Measurements from ENCODE around the gene ANKRD23.

DNA sequence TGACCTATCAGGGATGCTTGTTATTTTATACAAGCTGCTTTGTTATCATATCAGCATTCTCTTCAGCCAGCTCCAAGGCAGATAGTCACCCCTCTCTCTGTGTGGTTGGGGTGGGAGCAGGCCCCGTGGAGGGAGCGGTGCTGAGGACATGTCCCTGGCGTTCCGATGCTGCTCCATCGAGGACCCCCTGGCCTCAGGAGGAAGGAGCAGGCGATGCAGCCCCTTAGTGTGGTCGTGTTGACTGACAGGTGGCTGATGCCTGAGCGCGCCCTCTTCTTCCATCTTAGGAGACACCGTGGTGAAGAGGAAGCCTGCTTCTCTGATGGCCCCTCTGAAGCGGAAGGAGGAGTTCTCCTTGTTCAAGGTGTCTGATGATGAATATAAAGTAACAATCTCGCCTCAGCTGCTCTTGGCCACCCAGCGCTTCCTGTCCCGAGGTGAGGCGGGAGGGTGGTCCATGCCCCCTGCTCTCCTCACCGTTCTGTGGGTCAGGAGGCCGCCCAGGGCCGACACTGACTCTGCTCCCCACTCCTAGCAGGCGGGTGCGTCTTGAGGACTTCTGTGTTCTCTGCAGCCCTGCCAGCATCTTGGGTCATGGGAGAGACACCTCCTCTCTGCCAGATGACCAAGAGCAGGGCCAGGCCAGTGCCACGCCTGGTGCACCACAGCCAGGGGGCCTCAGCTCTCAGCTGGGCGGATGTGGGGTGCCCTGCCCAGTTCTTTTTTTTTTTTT lies 17.1 kb downstream of the ANKRD23 start:
- TF ChIP-seq, protein P1, sequence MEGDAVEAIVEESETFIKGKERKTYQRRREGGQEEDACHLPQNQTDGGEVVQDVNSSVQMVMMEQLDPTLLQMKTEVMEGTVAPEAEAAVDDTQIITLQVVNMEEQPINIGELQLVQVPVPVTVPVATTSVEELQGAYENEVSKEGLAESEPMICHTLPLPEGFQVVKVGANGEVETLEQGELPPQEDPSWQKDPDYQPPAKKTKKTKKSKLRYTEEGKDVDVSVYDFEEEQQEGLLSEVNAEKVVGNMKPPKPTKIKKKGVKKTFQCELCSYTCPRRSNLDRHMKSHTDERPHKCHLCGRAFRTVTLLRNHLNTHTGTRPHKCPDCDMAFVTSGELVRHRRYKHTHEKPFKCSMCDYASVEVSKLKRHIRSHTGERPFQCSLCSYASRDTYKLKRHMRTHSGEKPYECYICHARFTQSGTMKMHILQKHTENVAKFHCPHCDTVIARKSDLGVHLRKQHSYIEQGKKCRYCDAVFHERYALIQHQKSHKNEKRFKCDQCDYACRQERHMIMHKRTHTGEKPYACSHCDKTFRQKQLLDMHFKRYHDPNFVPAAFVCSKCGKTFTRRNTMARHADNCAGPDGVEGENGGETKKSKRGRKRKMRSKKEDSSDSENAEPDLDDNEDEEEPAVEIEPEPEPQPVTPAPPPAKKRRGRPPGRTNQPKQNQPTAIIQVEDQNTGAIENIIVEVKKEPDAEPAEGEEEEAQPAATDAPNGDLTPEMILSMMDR (IDR thresholded peaks at IDR 0.05; ENCODE audit: poor library complexity) = no peak
- TF ChIP-seq EZH2 (IDR thresholded peaks at IDR 0.05; ENCODE audit: borderline replicate concordance) = no peak

Measured in hepatocyte (in vitro differentiated cells).